Tibial artery (tissue), 4 donors: ENCODE measurements around the gene AP3B1.
"Not testable (repeated sequence)": the region's sequence is repeated elsewhere in the genome, so short reads cannot be mapped to it uniquely, and the experiment has no call there.

ENCODE experiments used
- DNase-seq, 2 donors: peaks; one replicate each; pipeline ENCODE4 v3.0.0-alpha.2; 2019
- H3K27ac ChIP-seq, 2 donors: fragments of 200-600 bp; sonication (generic) in 1 of 2; 1 replicate in 1 of 2; 2 replicates in 1 of 2; pipeline ENCODE4 v1.5.1; 2018 to 2019; ENCODE audit warnings: mild to moderate bottlenecking in 1 of 2
- H3K27me3 ChIP-seq, 2 donors: fragments of 200-600 bp; sonication (generic) in 1 of 2; one replicate each; pipeline versions ENCODE4 v1.5.1 to v1.6.0; 2016 to 2019
- H3K36me3 ChIP-seq, 3 donors: fragments of 200-600 bp; sonication (generic) in 2 of 3; one replicate each; pipeline ENCODE4 v1.5.1; 2016 to 2019; ENCODE audit warnings: mild to moderate bottlenecking in 2 of 3
- H3K4me1 ChIP-seq, 4 donors: fragments of 200-600 bp; sonication (generic) in 2 of 4; 1 replicate in 3 of 4; 2 replicates in 1 of 4; pipeline ENCODE4 v1.5.1; 2016 to 2019
- H3K4me3 ChIP-seq, 2 donors: fragments of 200-600 bp; sonication (generic) in 1 of 2; 1 replicate in 1 of 2; 2 replicates in 1 of 2; pipeline ENCODE4 v1.5.1; 2018 to 2019; ENCODE audit warnings: mild to moderate bottlenecking in 2 of 2
- H3K9me3 ChIP-seq, 3 donors: fragments of 200-600 bp; sonication (generic) in 1 of 3; one replicate each; pipeline ENCODE4 v1.5.1; 2016 to 2019
- CTCF ChIP-seq, 2 experiments: fragments of 200-600 bp in 1 of 2; fragments of 450-650 bp in 1 of 2; IDR thresholded peaks; one replicate each; pipeline ENCODE4 v1.5.1; 2017 to 2019; ENCODE audit warnings: antibody characterized with exemption in 2 of 2, mild to moderate bottlenecking in 1 of 2, moderate library complexity in 1 of 2
- intact Hi-C: fragments of 100-400 bp; cut with DNase I; formaldehyde crosslinking; loops from one replicate; pipeline ENCODE4 v1.15.0; 2023; ENCODE audit warnings: low total_unique reads

Gene AP3B1

GRCh38 chr5:78056901-78057514 is 237.5 kb downstream of the AP3B1 start:
- H3K27me3 ChIP-seq, result no peaks in the 10 kb centered on the region
- no peak for DNase-seq
- H3K4me1 ChIP-seq, result no peaks in the 10 kb centered on the region
- H3K27ac ChIP-seq, result no peak overlapping the region
- H3K9me3 ChIP-seq, result no peaks in the 10 kb centered on the region
- intact Hi-C loops, result no loop called here
- peaks cover 0 to 3% (median 0%) of the 10 kb centered on the region in 3 donors for H3K36me3 ChIP-seq
- H3K4me3 ChIP-seq, result no peak overlapping the region
- TF ChIP-seq CTCF (IDR thresholded peaks at IDR 0.05), result no peak

- intact Hi-C loops, result no loop called here
- no peak overlapping the region for H3K27ac ChIP-seq
These were observed 238.4 kb downstream of the AP3B1 start for GRCh38 chr5:78056053-78056452.

GRCh38 chr5:78050888-78051287 is 243.6 kb downstream of the AP3B1 start:
- no peaks in the 10 kb centered on the region for H3K9me3 ChIP-seq
- no peaks in the 10 kb centered on the region for H3K27me3 ChIP-seq
- intact Hi-C loops, result no loop called here
- no peaks in the 10 kb centered on the region for H3K4me1 ChIP-seq
- H3K36me3 ChIP-seq, result no peaks in the 10 kb centered on the region
- no peak for DNase-seq
- H3K27ac ChIP-seq, result no peak overlapping the region
- no peak for TF ChIP-seq CTCF (IDR thresholded peaks at IDR 0.05)
- H3K4me3 ChIP-seq, result no peak overlapping the region

More at GRCh38 chr5:78056053-78056452, 238.4 kb downstream of the AP3B1 start:
- no peaks in the 10 kb centered on the region for H3K36me3 ChIP-seq
- no peak for TF ChIP-seq CTCF (IDR thresholded peaks at IDR 0.05)
- H3K4me1 ChIP-seq, result no peaks in the 10 kb centered on the region
- H3K4me3 ChIP-seq, result no peak overlapping the region
- DNase-seq, result no peak
- H3K9me3 ChIP-seq, result no peaks in the 10 kb centered on the region
- H3K27me3 ChIP-seq, result no peaks in the 10 kb centered on the region

GRCh38 chr5:78046823-78047222 is 247.7 kb downstream of the AP3B1 start:
- H3K36me3 ChIP-seq, H3K9me3 ChIP-seq, DNase-seq, H3K27me3 ChIP-seq, intact Hi-C loops, H3K27ac ChIP-seq, H3K4me1 ChIP-seq, H3K4me3 ChIP-seq: not testable (repeated sequence)

GRCh38 chr5:78046006-78046405 is 248.5 kb downstream of the AP3B1 start:
- DNase-seq, result no peak
- intact Hi-C loops, result no loop called here
- TF ChIP-seq CTCF (IDR thresholded peaks at IDR 0.05), result no peak

GRCh38 chr5:78041805-78042204 is 252.7 kb downstream of the AP3B1 start:
- Histone ChIP-seq H3K4me1 (no peaks in the 10 kb centered on the region), H3K27me3 (no peaks in the 10 kb centered on the region), H3K36me3 (peaks cover 0 to 12% (median 4%) of the 10 kb centered on the region in 3 donors), H3K4me3 (no peak overlapping the region), H3K9me3 (no peaks in the 10 kb centered on the region), H3K27ac (no peak overlapping the region)
- intact Hi-C loops, result no loop called here
- no peak for TF ChIP-seq CTCF (IDR thresholded peaks at IDR 0.05)
- DNase-seq, result no peak

More at GRCh38 chr5:78046006-78046405, 248.5 kb downstream of the AP3B1 start:
- Histone ChIP-seq H3K4me1 (no peaks in the 10 kb centered on the region), H3K4me3 (no peak overlapping the region), H3K9me3 (no peaks in the 10 kb centered on the region), H3K27me3 (no peaks in the 10 kb centered on the region), H3K27ac (no peak overlapping the region), H3K36me3 (no peaks in the 10 kb centered on the region)
